Putamen (tissue), 1 donor: Measurements from ENCODE around the gene MCUR1.
"Not testable (repeated sequence)": the region's sequence is repeated elsewhere in the genome, so short reads cannot be mapped to it uniquely, and the experiment has no call there.

Experiments
- DNase-seq: peaks from one replicate; pipeline ENCODE4 v3.0.0-alpha.2; 2016; ENCODE audit warnings: low spot score

The MCUR1 gene

GRCh38 chr6:13776602-13777001 is 37.8 kb downstream of the MCUR1 start:
- DNase-seq: no peak

- DNase-seq: not testable (repeated sequence)
Observed at GRCh38 chr6:13775466-13775865, 38.9 kb downstream of the MCUR1 start.

GRCh38 chr6:13772358-13773030 is 41.9 kb downstream of the MCUR1 start:
- not testable (repeated sequence) for DNase-seq

GRCh38 chr6:13769655-13770053 is 44.7 kb downstream of the MCUR1 start:
- DNase-seq: no peak

- DNase-seq: no peak
Observed at GRCh38 chr6:13769034-13769654, 45.2 kb downstream of the MCUR1 start.

GRCh38 chr6:13767121-13767808 is 47.1 kb downstream of the MCUR1 start:
- peak; percentile 26 for DNase-seq

GRCh38 chr6:13766201-13766634 is 48.1 kb downstream of the MCUR1 start:
- DNase-seq: no peak

- no peak for DNase-seq
Observed at GRCh38 chr6:13765570-13765969, 48.8 kb downstream of the MCUR1 start.

GRCh38 chr6:13764996-13765395 is 49.4 kb downstream of the MCUR1 start:
- no peak for DNase-seq

- DNase-seq: no peak
Observed at GRCh38 chr6:13763740-13764381, 50.5 kb downstream of the MCUR1 start.

- peak; percentile 58 for DNase-seq
Observed at GRCh38 chr6:13762611-13763441, 51.5 kb downstream of the MCUR1 start.

GRCh38 chr6:13761361-13762036 is 52.9 kb downstream of the MCUR1 start:
- DNase-seq: no peak

GRCh38 chr6:13760307-13761304 is 53.8 kb downstream of the MCUR1 start:
- no peak for DNase-seq

GRCh38 chr6:13759025-13759424 is 55.3 kb downstream of the MCUR1 start:
- no peak for DNase-seq

GRCh38 chr6:13754644-13755043 is 59.7 kb downstream of the MCUR1 start:
- no peak for DNase-seq

- no peak for DNase-seq
Observed at GRCh38 chr6:13743736-13744127, 70.6 kb downstream of the MCUR1 start.

- no peak for DNase-seq
Observed at GRCh38 chr6:13742961-13743735, 71.2 kb downstream of the MCUR1 start.

- no peak for DNase-seq
Observed at GRCh38 chr6:13741365-13741764, 73.0 kb downstream of the MCUR1 start.
